HUES6 (cell line): ENCODE measurements around the gene SLC25A12.

Experiments
- H3K27ac ChIP-seq: 2 replicates; pipeline ENCODE4 v1.7.0; 2013; ENCODE audit warnings: low read depth, mild to moderate bottlenecking, low read length, inconsistent platforms
- H3K27me3 ChIP-seq: 2 replicates; pipeline ENCODE4 v1.6.1; 2013; ENCODE audit warnings: low read length; ENCODE audit not compliant: control insufficient read depth, insufficient read depth
- H3K36me3 ChIP-seq: 2 replicates; pipeline ENCODE4 v1.6.1; 2013; ENCODE audit warnings: low read length; ENCODE audit not compliant: control insufficient read depth, insufficient read depth
- H3K4me1 ChIP-seq: 2 replicates; pipeline ENCODE4 v1.6.1; 2013; ENCODE audit warnings: low read length; ENCODE audit not compliant: control insufficient read depth, insufficient read depth
- H3K4me3 ChIP-seq: 2 replicates; pipeline ENCODE4 v1.5.1; 2013; ENCODE audit warnings: low read depth, low read length
- H3K9ac ChIP-seq: one replicate; pipeline ENCODE4 v1.6.1; 2013; ENCODE audit warnings: mild to moderate bottlenecking, low read length
- H3K9me3 ChIP-seq: 2 replicates; pipeline ENCODE4 v1.6.1; 2013; ENCODE audit warnings: low read depth, low read length; ENCODE audit not compliant: control insufficient read depth, insufficient read depth

Gene SLC25A12

GRCh38 chr2:171804456-171804855 is 89.6 kb downstream of the SLC25A12 start:
- Histone ChIP-seq H3K27ac (no peak overlapping the region), H3K27me3 (no peaks in the 10 kb centered on the region), H3K36me3 (no peaks in the 10 kb centered on the region; the same call in 1 of the 2 replicates), H3K9ac (no peak overlapping the region), H3K9me3 (no peaks in the 10 kb centered on the region), H3K4me3 (no peak overlapping the region), H3K4me1 (no peaks in the 10 kb centered on the region)

GRCh38 chr2:171803757-171804156 is 90.3 kb downstream of the SLC25A12 start:
- Histone ChIP-seq H3K27ac (no peak overlapping the region), H3K36me3 (no peaks in the 10 kb centered on the region; the same call in 1 of the 2 replicates), H3K9ac (no peak overlapping the region), H3K4me3 (no peak overlapping the region), H3K27me3 (no peaks in the 10 kb centered on the region), H3K9me3 (no peaks in the 10 kb centered on the region), H3K4me1 (no peaks in the 10 kb centered on the region)

GRCh38 chr2:171800639-171801038 is 93.4 kb downstream of the SLC25A12 start:
- peaks cover 8% of the 10 kb centered on the region; the same call in 1 of the 2 replicates for H3K4me1 ChIP-seq
- no peaks in the 10 kb centered on the region for H3K27me3 ChIP-seq
- no peak overlapping the region for H3K4me3 ChIP-seq
- H3K9me3 ChIP-seq = no peaks in the 10 kb centered on the region
- H3K36me3 ChIP-seq = no peaks in the 10 kb centered on the region
- H3K9ac ChIP-seq = no peak overlapping the region
- no peak overlapping the region for H3K27ac ChIP-seq

GRCh38 chr2:171798156-171798820 is 95.8 kb downstream of the SLC25A12 start:
- Histone ChIP-seq H3K4me3 (no peak overlapping the region), H3K27ac (no peak overlapping the region), H3K9ac (no peak overlapping the region), H3K36me3 (no peaks in the 10 kb centered on the region), H3K9me3 (no peaks in the 10 kb centered on the region), H3K27me3 (no peaks in the 10 kb centered on the region), H3K4me1 (peaks cover 31% of the 10 kb centered on the region)

GRCh38 chr2:171794918-171795317 is 99.1 kb downstream of the SLC25A12 start:
- Histone ChIP-seq H3K4me3 (no peak overlapping the region), H3K27ac (no peak overlapping the region), H3K36me3 (no peaks in the 10 kb centered on the region), H3K9ac (no peak overlapping the region), H3K27me3 (no peaks in the 10 kb centered on the region), H3K4me1 (peaks cover 42% of the 10 kb centered on the region), H3K9me3 (no peaks in the 10 kb centered on the region)

GRCh38 chr2:171793691-171794678 is 100.1 kb downstream of the SLC25A12 start:
- H3K4me1 ChIP-seq = peaks cover 46% of the 10 kb centered on the region
- no peak overlapping the region for H3K4me3 ChIP-seq
- H3K9ac ChIP-seq = no peak overlapping the region
- H3K36me3 ChIP-seq = no peaks in the 10 kb centered on the region
- H3K27me3 ChIP-seq = no peaks in the 10 kb centered on the region
- no peak overlapping the region for H3K27ac ChIP-seq
- no peaks in the 10 kb centered on the region for H3K9me3 ChIP-seq

GRCh38 chr2:171792886-171793580 is 101.0 kb downstream of the SLC25A12 start:
- Histone ChIP-seq H3K4me3 (no peak overlapping the region), H3K9me3 (no peaks in the 10 kb centered on the region), H3K4me1 (peaks cover 48% of the 10 kb centered on the region), H3K9ac (no peak overlapping the region), H3K27me3 (no peaks in the 10 kb centered on the region), H3K27ac (no peak overlapping the region), H3K36me3 (no peaks in the 10 kb centered on the region)

- Histone ChIP-seq H3K9ac (no peak overlapping the region), H3K9me3 (no peaks in the 10 kb centered on the region), H3K4me3 (no peak overlapping the region), H3K27me3 (no peaks in the 10 kb centered on the region), H3K4me1 (peaks cover 54% of the 10 kb centered on the region), H3K36me3 (no peaks in the 10 kb centered on the region; the same call in 1 of the 2 replicates), H3K27ac (no peak overlapping the region)
Observed at GRCh38 chr2:171792157-171792556, 101.9 kb downstream of the SLC25A12 start.

GRCh38 chr2:171791361-171791760 is 102.7 kb downstream of the SLC25A12 start:
- Histone ChIP-seq H3K9ac (no peak overlapping the region), H3K9me3 (no peaks in the 10 kb centered on the region), H3K4me3 (no peak overlapping the region), H3K4me1 (peaks cover 54% of the 10 kb centered on the region), H3K36me3 (no peaks in the 10 kb centered on the region; the same call in 1 of the 2 replicates), H3K27ac (no peak overlapping the region), H3K27me3 (no peaks in the 10 kb centered on the region)

- no peaks in the 10 kb centered on the region for H3K27me3 ChIP-seq
- no peak overlapping the region for H3K4me3 ChIP-seq
- peaks cover 5% of the 10 kb centered on the region; the same call in 1 of the 2 replicates for H3K36me3 ChIP-seq
- no peak overlapping the region for H3K27ac ChIP-seq
- peaks cover 48% of the 10 kb centered on the region for H3K4me1 ChIP-seq
- H3K9me3 ChIP-seq = no peaks in the 10 kb centered on the region
- H3K9ac ChIP-seq = no peak overlapping the region
Observed at GRCh38 chr2:171789956-171790355, 104.1 kb downstream of the SLC25A12 start.
